IPS-18a (cell line): Measurements from ENCODE around the gene FCHSD2.

ENCODE experiments used
- H3K27ac ChIP-seq: one replicate; pipeline ENCODE4 v1.5.1; 2013; ENCODE audit warnings: low read length
- H3K27me3 ChIP-seq: one replicate; pipeline ENCODE4 v1.6.1; 2013; ENCODE audit warnings: mild to moderate bottlenecking, low read length; ENCODE audit not compliant: control insufficient read depth, insufficient read depth
- H3K36me3 ChIP-seq: one replicate; pipeline ENCODE4 v1.6.1; 2013; ENCODE audit warnings: low read depth, low read length; ENCODE audit not compliant: control insufficient read depth
- H3K4me1 ChIP-seq: one replicate; pipeline ENCODE4 v1.6.1; 2013; ENCODE audit warnings: low read depth, low read length; ENCODE audit not compliant: control insufficient read depth
- H3K4me3 ChIP-seq: one replicate; pipeline ENCODE4 v1.5.1; 2013; ENCODE audit warnings: low read length
- H3K9ac ChIP-seq: one replicate; pipeline ENCODE4 v1.6.1; 2013; ENCODE audit warnings: mild to moderate bottlenecking, low read length, moderate library complexity
- H3K9me3 ChIP-seq: one replicate; pipeline ENCODE4 v1.6.1; 2013; ENCODE audit warnings: low read depth, low read length; ENCODE audit not compliant: control insufficient read depth

The FCHSD2 gene

GRCh38 chr11:72848846-72849466 is 293.2 kb downstream of the FCHSD2 start:
- no peaks in the 10 kb centered on the region for H3K4me1 ChIP-seq
- no peaks in the 10 kb centered on the region for H3K27me3 ChIP-seq
- no peak overlapping the region for H3K4me3 ChIP-seq
- H3K36me3 ChIP-seq: no peaks in the 10 kb centered on the region
- H3K9ac ChIP-seq: no peak overlapping the region
- no peak overlapping the region for H3K27ac ChIP-seq
- H3K9me3 ChIP-seq: no peaks in the 10 kb centered on the region

DNA sequence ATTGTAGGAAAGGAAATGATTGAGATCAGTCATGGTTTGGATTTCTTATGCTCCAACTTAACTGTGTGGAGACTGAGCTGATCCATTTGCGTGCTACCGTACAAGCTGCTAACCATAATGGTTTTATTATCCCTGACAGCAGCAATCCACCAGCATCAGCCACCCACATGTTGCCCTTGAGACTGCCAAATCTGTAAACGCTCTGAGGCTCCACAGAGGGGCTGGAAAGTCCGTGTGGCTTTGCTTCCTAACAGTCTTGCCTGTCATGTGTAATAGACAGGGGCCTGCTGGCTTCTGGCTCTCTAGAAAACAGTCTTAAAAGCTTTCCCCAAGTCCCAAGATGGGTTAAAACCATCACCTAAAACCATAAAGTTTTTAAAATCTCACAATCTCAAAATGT is 297.8 kb downstream of the FCHSD2 start:
- Histone ChIP-seq H3K27ac (no peak overlapping the region), H3K9ac (no peak overlapping the region), H3K4me1 (no peaks in the 10 kb centered on the region), H3K27me3 (no peaks in the 10 kb centered on the region), H3K9me3 (no peaks in the 10 kb centered on the region), H3K4me3 (no peak overlapping the region), H3K36me3 (no peaks in the 10 kb centered on the region)

DNA sequence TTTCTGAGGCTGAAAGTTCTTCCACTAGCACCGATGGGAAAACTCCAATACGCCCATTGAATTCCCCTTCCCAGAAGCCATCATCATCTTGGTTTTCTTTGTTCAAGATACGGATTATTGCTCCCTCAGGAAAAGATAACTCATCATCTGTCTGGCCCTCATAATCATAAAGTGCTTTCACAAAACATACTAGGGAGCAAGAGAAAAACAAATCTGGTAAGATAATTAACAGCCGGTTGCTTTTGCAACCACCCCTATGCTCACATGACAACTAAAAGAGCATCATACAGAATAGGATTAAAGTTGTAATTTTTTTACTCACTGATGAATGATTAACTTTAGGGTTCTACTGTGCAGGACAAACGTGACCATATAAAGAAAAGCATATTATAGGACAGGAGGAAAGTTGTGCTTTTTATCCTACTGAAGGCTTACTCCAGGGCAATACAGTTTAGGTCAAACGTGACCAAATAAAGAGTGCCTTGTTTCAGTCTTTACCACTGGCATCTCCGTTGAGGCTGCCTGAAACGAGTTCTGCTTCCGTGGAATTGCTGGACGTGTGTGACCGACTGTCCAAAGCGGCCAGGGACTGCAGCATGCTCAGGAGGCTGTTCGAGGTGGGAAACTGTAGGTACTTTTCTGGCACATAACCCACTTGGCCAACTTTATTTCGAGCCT is 299.3 kb downstream of the FCHSD2 start:
- no peaks in the 10 kb centered on the region for H3K27me3 ChIP-seq
- no peaks in the 10 kb centered on the region for H3K4me1 ChIP-seq
- H3K27ac ChIP-seq: no peak overlapping the region
- no peaks in the 10 kb centered on the region for H3K9me3 ChIP-seq
- no peaks in the 10 kb centered on the region for H3K36me3 ChIP-seq
- no peak overlapping the region for H3K4me3 ChIP-seq
- no peak overlapping the region for H3K9ac ChIP-seq

GRCh38 chr11:72842126-72842525 is 300.0 kb downstream of the FCHSD2 start:
- Histone ChIP-seq H3K9ac (no peak overlapping the region), H3K36me3 (no peaks in the 10 kb centered on the region)

DNA sequence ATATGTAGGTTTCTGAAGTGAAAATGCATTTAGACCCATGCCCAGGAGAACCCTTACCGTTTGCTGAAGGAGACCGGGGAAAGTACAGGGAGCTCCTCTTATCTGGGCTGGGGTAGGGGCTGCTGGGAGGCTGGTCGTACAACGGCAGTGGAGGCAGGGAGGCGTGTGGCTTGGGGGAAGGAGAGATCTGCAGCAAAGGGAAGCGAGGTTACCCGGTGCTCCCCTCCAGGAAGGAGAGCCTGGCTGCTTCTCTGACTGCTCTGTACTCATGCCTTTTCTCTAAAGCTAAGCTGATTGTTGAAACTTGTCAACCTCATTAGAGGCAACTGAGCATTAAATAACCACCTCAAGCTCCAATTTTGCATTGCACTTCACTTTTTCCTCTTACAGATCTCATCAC is 300.7 kb downstream of the FCHSD2 start:
- H3K27ac ChIP-seq: no peak overlapping the region

More at GRCh38 chr11:72842126-72842525, 300.0 kb downstream of the FCHSD2 start:
- H3K27ac ChIP-seq: no peak overlapping the region
- H3K9me3 ChIP-seq: no peaks in the 10 kb centered on the region
- no peaks in the 10 kb centered on the region for H3K27me3 ChIP-seq
- H3K4me1 ChIP-seq: no peaks in the 10 kb centered on the region
- no peak overlapping the region for H3K4me3 ChIP-seq

GRCh38 chr11:72840780-72841179 is 301.3 kb downstream of the FCHSD2 start:
- H3K4me1 ChIP-seq: no peaks in the 10 kb centered on the region
- H3K27me3 ChIP-seq: no peaks in the 10 kb centered on the region
- no peak overlapping the region for H3K4me3 ChIP-seq
- no peaks in the 10 kb centered on the region for H3K9me3 ChIP-seq
- H3K36me3 ChIP-seq: no peaks in the 10 kb centered on the region
- no peak overlapping the region for H3K9ac ChIP-seq
- H3K27ac ChIP-seq: no peak overlapping the region

More for the DNA sequence above, 300.7 kb downstream of the FCHSD2 start:
- Histone ChIP-seq H3K4me3 (no peak overlapping the region), H3K4me1 (no peaks in the 10 kb centered on the region), H3K9ac (no peak overlapping the region), H3K36me3 (no peaks in the 10 kb centered on the region), H3K27me3 (no peaks in the 10 kb centered on the region), H3K9me3 (no peaks in the 10 kb centered on the region)

DNA sequence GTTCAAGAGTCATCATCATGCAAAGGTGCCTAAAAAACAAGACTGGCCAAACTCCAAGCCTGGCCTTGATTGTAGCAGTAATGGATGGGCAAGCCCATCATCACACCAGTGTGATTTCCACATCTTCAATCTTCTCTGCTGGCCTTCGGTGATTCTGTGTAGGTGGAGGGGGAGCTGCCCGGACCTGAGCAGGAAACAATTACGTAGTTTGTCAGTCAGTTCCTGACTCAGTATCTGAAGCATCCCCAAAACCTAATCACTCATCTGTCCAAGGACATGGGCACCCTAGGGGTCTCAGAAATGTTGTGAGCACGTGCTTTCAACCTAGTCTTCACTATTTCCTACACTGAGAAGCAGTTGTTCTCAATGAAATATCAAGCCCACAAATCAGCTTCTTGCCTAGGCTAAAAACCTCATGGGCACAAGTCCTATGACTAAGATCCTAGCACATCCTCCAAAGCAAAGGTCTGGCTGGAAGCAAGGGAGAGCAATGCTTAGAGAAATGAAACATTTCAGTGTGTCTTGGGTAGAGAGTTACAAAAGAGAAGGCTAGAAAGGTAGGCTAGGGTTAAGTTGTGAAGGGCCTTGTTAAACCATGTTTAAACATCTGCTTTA is 303.3 kb downstream of the FCHSD2 start:
- no peaks in the 10 kb centered on the region for H3K9me3 ChIP-seq
- H3K4me3 ChIP-seq: no peak overlapping the region
- no peak overlapping the region for H3K27ac ChIP-seq
- H3K9ac ChIP-seq: no peak overlapping the region
- H3K4me1 ChIP-seq: no peaks in the 10 kb centered on the region
- no peaks in the 10 kb centered on the region for H3K36me3 ChIP-seq
- no peaks in the 10 kb centered on the region for H3K27me3 ChIP-seq

DNA sequence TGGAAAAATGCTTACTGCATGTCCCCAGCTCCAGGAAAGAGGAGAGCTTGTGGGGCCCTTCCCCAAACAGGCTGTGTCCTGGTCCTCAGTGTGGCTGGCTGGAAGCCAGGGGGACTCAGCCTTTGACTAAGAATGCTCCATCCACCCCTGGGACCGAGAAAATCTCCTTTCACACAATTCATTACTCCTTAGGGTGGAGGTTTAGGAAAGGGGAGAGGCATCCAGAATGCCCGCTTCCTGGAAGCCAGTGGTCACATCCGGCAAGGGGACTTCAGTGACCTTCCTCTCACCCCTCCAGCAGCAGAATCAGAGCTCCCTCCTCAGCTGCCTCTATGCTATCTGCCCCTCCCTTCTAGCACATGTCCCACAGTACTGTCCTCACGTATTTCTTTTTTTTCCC is 306.0 kb downstream of the FCHSD2 start:
- H3K27me3 ChIP-seq: no peaks in the 10 kb centered on the region
- no peaks in the 10 kb centered on the region for H3K36me3 ChIP-seq
- H3K9me3 ChIP-seq: no peaks in the 10 kb centered on the region
- H3K9ac ChIP-seq: no peak overlapping the region
- H3K27ac ChIP-seq: no peak overlapping the region
- H3K4me1 ChIP-seq: peaks cover 6% of the 10 kb centered on the region
- H3K4me3 ChIP-seq: no peak overlapping the region

- Histone ChIP-seq H3K27me3 (no peaks in the 10 kb centered on the region), H3K4me1 (peaks cover 6% of the 10 kb centered on the region), H3K36me3 (no peaks in the 10 kb centered on the region), H3K9me3 (no peaks in the 10 kb centered on the region), H3K9ac (no peak overlapping the region), H3K4me3 (no peak overlapping the region), H3K27ac (no peak overlapping the region)
Observed at GRCh38 chr11:72834905-72835304, 307.2 kb downstream of the FCHSD2 start.

GRCh38 chr11:72833811-72834493 is 308.2 kb downstream of the FCHSD2 start:
- no peaks in the 10 kb centered on the region for H3K36me3 ChIP-seq
- no peak overlapping the region for H3K4me3 ChIP-seq
- no peaks in the 10 kb centered on the region for H3K27me3 ChIP-seq

DNA sequence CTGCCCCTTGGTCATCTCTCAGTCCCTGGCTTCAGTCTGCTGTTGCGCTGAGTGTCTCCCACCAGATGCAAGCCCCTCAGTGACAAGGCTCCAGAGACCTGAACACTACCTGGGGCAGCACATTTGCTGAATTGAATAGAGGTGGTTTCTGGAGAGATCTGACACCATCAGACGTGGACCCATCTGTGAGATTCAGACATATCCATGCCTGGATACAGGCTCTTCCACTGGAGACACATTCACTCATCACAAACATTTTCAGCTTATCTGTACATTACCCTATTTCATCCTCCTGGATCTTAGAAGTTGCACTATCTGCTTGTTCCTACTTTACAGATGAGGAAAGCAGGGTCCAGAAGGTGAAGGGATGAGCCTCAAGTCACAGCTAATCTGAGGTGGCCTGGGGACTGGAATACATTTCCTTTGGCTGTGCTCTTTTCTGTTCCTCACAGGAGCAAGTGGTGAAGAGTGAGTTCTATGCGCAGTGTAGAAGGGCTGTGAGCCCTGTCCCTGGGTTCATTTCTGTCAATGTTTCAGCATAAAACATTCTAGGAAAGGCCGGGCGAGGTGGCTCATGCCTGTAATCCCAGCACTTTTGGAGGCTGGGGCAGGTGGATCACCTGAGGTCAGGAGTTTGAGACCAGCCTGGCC is 308.9 kb downstream of the FCHSD2 start:
- H3K27ac ChIP-seq: no peak overlapping the region

More at GRCh38 chr11:72833811-72834493, 308.2 kb downstream of the FCHSD2 start:
- Histone ChIP-seq H3K9me3 (no peaks in the 10 kb centered on the region), H3K27ac (no peak overlapping the region), H3K4me1 (peaks cover 6% of the 10 kb centered on the region), H3K9ac (no peak overlapping the region)

More for the DNA sequence above, 308.9 kb downstream of the FCHSD2 start:
- Histone ChIP-seq H3K9me3 (no peaks in the 10 kb centered on the region), H3K9ac (no peak overlapping the region), H3K27me3 (no peaks in the 10 kb centered on the region), H3K36me3 (no peaks in the 10 kb centered on the region), H3K4me1 (peaks cover 6% of the 10 kb centered on the region), H3K4me3 (no peak overlapping the region)
